ENCODE measurements around the gene ZNF768.
A peak's percentile ranks its signal among the peaks of the same experiment; 100 is the strongest.
"Not testable (repeated sequence)": the region's sequence is repeated elsewhere in the genome, so short reads cannot be mapped to it uniquely, and the experiment has no call there.

Gene ZNF768

DNA sequence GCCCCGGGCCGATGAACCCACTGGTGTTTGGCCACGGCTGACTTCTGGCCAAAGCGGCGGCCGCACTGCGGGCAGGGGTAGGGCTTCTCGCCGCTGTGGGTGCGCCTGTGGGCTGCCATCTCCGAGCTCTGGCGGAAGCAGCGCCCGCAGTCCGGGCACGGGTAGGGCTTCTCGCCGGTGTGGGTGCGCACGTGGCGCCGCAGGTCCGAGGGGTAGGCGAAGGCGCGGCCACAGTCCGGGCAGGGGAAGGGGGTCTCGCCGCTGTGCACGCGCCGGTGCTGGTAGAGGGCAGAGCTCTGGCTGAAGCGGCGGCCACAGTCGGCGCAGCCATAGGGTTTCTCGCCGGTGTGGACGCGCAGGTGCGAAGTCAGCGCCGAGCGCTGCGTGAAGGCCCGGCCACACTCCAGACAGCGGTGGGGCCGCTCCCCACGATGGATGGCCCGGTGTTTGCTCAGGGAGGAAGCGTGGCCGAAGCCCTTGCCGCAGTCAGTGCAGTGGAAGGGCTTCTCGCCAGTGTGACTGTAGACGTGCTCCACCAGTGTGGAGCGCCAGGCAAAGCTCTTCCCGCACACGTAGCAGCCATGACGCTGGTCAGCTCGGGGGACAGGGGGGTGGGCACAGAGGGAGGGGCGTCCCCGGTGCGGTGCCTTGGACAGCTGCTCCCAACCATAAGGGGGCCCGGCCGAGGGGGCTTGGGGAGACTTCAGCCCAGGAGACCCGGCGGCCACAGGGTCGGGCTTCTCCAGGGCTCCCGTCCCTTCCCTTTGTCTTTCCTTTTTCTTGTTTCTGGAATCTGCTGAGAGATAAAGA lies 29.2 kb upstream of the ZNF768 start:
- DNase-seq, result no peak

- no peak for DNase-seq
Measured at GRCh38 chr16:30554557-30555314, 28.4 kb upstream of the ZNF768 start.

DNA sequence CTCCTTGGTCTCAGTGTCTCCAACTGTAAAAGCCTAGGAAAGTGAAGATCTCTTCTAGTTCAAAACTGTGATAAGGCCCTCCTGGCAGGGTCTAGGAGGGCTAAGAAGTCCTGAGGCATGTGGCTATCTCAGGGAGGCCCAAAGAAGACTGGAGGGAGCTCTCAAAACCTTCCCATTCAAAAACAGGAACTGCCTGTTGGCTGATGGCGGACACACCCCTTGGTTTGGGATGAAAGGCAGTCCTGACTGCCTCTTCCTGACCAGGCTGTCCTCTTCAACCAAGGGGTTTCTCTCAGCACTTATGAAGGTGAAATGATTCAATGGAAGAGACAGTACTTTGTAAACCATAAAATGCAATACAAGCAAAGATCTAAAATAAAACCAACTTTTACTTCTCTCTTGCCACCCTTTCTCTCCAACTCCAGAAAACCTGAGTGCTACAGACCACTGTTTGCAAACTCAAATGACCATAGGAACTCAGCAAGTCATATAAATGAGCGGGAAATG lies 27.1 kb upstream of the ZNF768 start:
- DNase-seq, result no peak

- DNase-seq, result no peak
Measured at GRCh38 chr16:30552956-30553355, 26.6 kb upstream of the ZNF768 start.

- DNase-seq, result peak; percentile 67 to 73
Measured at GRCh38 chr16:30551781-30552180, 25.4 kb upstream of the ZNF768 start.

DNA sequence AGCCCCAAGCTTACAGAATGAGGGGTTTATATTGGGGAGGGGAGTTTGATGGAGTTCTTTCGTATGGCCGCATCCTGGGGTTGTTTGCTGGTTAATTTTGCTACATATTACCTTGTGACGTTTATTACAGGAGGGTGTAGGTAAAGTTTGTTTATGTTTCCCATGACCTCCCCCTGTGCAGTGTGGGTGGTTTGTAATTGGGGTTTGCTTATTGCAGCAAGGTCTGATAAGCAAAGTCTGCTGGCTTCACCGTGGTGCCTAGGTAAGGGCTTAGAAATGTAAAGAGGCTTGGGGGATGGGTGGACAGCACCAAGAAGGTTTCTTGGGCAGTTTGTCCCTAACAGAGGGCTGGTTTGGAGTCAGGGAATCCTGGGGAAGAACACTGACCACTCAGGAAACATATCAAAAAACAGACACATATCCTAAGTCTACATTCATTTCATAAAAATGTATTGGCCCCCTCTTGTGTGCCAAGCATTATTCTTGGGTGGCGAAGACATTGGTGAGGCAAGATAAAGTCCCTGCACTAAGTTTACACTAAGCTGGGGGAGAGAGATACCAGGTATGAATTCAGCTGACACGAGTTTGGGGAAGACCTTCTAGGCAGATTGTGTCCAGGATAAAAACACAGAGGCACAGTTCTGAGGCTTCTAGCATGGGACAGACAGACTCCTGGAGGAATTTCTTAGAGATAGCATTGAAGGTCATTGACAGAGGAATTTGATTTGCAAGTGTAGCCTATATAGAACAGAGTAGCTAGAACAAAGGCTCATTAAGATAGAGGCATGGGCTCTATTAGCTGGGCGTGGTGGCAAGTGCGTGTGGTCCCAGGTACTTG lies 22.3 kb upstream of the ZNF768 start:
- DNase-seq, result no peak

DNA sequence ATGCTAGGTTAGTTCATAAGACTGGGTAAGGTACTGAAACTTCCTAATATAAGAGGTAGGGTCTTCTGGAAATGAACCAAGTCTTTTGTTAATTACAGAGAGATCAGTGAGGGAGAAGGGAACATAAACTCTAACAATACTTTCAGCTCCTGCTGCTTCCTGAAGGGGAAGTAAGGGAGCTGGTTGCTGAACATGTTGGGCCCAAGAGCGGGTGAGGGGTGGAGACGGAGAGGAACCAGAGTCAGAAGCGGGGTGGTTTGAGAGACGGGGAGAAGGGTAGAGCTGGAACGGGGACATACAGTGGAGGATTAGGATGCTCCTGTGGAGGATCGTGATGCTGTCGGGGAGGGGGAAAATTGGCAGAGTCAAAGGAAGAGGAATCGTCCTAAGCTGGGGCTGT lies 19.7 kb upstream of the ZNF768 start:
- DNase-seq, result no peak

GRCh38 chr16:30543067-30543466 lies 16.7 kb upstream of the ZNF768 start:
- DNase-seq, result no peak

GRCh38 chr16:30541502-30542329 lies 15.3 kb upstream of the ZNF768 start:
- no peak for DNase-seq

DNA sequence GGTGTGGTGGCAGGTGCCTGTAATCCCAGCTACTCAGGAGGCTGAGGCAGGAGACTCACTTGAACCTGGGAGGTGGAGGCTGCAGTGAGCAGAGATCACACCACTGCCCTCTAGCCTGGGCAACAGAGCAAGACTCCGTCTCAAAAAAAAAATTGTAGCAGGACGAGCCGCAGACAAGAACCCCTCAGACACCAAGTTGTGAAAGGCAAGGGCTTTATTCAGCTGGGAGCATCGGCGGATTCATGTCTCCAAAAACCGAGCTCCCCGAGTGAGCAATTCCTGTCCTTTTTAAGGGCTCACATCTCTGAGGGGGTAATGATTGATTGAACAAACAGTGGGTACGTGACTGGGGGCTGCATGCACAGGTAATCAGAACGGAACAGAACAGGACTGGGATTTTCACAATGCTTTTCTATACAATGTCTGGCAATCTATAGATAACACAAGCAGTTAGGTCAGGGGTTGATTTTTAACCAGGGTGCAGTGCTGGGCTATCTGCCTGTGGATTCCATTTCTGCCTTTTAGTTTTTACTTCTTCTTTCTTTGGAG lies 14.6 kb upstream of the ZNF768 start:
- DNase-seq, result not testable (repeated sequence)

- DNase-seq, result not testable (repeated sequence)
Measured at GRCh38 chr16:30539986-30540526, 13.7 kb upstream of the ZNF768 start.

GRCh38 chr16:30539000-30539964 lies 12.9 kb upstream of the ZNF768 start:
- no peak for DNase-seq

- not testable (repeated sequence) for DNase-seq
Measured at GRCh38 chr16:30536391-30537024, 10.1 kb upstream of the ZNF768 start.

- DNase-seq, result peak; percentile 70 to 77
Measured at GRCh38 chr16:30535777-30536190, 9.4 kb upstream of the ZNF768 start.

GRCh38 chr16:30535106-30535776 lies 8.9 kb upstream of the ZNF768 start:
- no peak for DNase-seq

DNA sequence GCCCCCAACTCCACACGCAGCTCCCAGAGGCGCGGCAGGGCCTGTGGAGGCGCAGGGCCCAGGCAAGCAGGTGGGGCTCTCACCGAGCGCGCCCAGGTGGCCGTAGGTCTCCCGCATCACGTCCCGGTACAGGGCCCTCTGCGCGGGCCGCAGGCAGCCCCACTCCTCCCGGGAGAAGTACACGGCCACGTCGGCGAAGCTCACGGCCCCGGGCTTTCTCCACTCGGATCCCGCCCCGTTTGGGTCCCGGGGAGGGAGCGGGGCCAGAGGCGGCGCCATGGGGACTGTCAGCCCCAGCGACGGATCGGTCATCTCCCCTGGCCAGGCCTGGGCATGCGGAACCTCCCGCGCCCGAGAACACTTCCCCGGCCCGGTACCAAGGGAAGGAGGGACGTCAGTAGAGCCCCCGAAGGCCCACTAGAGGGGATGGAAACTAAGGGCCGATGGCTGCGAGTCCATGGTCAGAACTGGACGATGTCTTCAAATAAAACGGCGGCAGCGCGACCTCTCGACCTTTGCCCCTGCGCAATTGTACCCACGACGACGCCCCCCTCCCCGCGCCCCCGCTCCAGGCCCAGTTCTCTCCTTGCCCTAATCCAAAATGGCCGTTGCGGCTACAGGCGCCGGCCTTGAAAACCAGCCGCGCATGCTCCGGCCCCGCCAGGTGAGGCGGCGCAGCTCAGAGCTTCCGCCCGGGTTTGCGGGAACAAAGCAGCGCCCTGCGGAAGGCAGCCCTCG lies 8.2 kb upstream of the ZNF768 start, which contains the start of gene ZNF747:
ZNF747 (minus strand) TSS at position 491 of the 738 bp plus-strand sequence; CDS start at position 312, 179 bp downstream.
- peak; percentile 90 to 93 for DNase-seq

- peak; percentile 35 to 47 for DNase-seq
Measured at GRCh38 chr16:30533748-30534367, 7.5 kb upstream of the ZNF768 start.

GRCh38 chr16:30533146-30533522 lies 6.8 kb upstream of the ZNF768 start:
- DNase-seq, result no peak

Data from activated CD4-positive, alpha-beta T cell treated with anti-CD3 and anti-CD28 coated beads, Interleukin-2, amount 50 U/mL, for 48 hours (primary cell).